ENCODE measurements around the gene HMGB1.

DNA sequence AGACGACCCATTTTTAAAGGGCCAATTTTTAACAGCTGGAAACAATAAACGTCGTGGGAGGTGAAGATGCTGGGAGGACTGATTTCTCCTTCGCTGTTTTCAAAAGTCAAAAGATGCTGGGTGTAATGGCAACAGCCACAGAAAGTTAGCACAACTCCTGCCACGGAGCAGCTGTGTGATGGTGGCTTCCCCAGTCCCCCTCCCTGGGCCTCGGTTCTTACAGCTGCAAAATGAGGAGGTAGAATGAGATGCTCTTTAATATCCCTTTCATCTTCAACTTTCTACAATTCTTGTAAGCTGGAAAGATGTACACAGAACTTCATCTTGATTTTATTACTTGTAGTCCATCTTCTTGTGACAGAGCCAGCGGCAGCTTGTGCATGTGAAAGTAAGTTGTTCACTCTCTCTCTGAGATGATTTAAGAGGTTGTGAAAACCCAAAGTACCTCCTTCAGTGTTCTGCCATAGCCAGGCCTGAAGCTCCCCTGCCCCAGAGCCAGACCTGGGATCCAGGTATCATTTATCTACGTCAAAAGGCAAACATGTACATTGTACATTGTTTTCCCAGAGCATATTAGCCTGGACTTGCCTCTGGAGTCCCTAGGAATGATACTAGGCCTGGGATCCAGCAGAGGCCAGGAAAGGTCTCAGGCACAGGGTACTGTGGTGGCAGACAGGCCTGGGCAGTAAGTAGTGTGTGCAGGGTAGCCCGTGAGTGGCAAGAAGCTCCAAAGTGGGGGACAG lies 46.8 kb downstream of the HMGB1 start:
- TF ChIP-seq CTCF (IDR thresholded peaks at IDR 0.05) = no peak
- TF ChIP-seq POLR2A (IDR thresholded peaks at IDR 0.05) = no peak

Measured in uterus (tissue), 2 donors.